Endothelial cell of umbilical vein (primary cell): ENCODE results near the gene TPST1. TPM values are rescaled to one million over a fixed set of nuclear protein-coding genes. Genes with fewer than 3 reads are reported as not detected.

ENCODE experiments used
- BruUV-seq: library from RNA; stranded (reverse); fragments of 400-500 nt; replicated peaks from 2 replicates; lab custom pipeline; 2021; lab: Mats Ljungman, UMichigan
- CTCF ChIA-PET: fragments of 300-600, 350-600 bp; sonication (Branson Sonifier 250); formaldehyde crosslinking; loops from one replicate; lab custom pipeline; 2021; ENCODE audit warnings: antibody characterized with exemption, inconsistent platforms; lab: Charles Lee
- POLR2A ChIA-PET: fragments of 300-600, 350-600 bp; sonication (Branson Sonifier 250); formaldehyde crosslinking; loops from one replicate; lab custom pipeline; 2021; ENCODE audit warnings: antibody characterized with exemption, inconsistent platforms; lab: Charles Lee
- DNase-seq: peaks from one replicate; pipeline ENCODE4 v3.0.0-alpha.2; 2011; ENCODE audit warnings: low read depth, low spot score
- FAIRE-seq: peaks from 2 replicates; lab custom pipeline; 2011; peaks lifted over from hg19 to GRCh38; lab: Jason Lieb, UNC
- H2AFZ ChIP-seq: 2 replicates; pipeline ENCODE4 v1.6.0; 2012; ENCODE audit warnings: low read depth, low read length, control low read depth, inconsistent platforms
- H3K27ac ChIP-seq: 2 replicates; pipeline ENCODE4 v1.5.1; 2011; ENCODE audit warnings: low read depth, mild to moderate bottlenecking, control low read depth, low read length, moderate library complexity; ENCODE audit not compliant: insufficient read depth
- H3K27me3 ChIP-seq, 2 experiments: 2 replicates each; pipeline versions ENCODE4 v1.6.0 to v1.6.1; 2011; ENCODE audit warnings: low read length in 2 of 2, mixed read lengths in 1 of 2; ENCODE audit not compliant: control insufficient read depth in 2 of 2, insufficient read depth in 2 of 2
- H3K36me3 ChIP-seq, 2 experiments: 2 replicates in 1 of 2; 3 replicates in 1 of 2; pipeline ENCODE4 v1.5.1; 2011; ENCODE audit warnings: low read length in 2 of 2, mild to moderate bottlenecking in 1 of 2, moderate library complexity in 1 of 2; ENCODE audit not compliant: control insufficient read depth in 2 of 2, insufficient read depth in 2 of 2; ENCODE audit errors: extremely low read depth in 1 of 2
- H3K4me1 ChIP-seq: 3 replicates; pipeline ENCODE4 v1.5.1; 2011; ENCODE audit warnings: mild to moderate bottlenecking, low read length; ENCODE audit not compliant: control insufficient read depth, insufficient read depth; ENCODE audit errors: extremely low read depth
- H3K4me2 ChIP-seq: 2 replicates; pipeline ENCODE4 v1.6.1; 2011; ENCODE audit warnings: low read length, control low read depth, mixed read lengths; ENCODE audit not compliant: insufficient read depth
- H3K4me3 ChIP-seq, 3 experiments: fragments of 200-600 bp in 1 of 3; sonication (generic), shearing (Covaris generic) in 1 of 3; replicated peaks in 1 of 3; 2 replicates each; pipeline ENCODE4 v1.5.1; 2011 to 2016; ENCODE audit warnings: control low read depth in 3 of 3, low read length in 3 of 3, mild to moderate bottlenecking in 2 of 3, inconsistent platforms in 1 of 3, low read depth in 1 of 3, moderate library complexity in 1 of 3; ENCODE audit not compliant: insufficient read depth in 1 of 3
- H3K79me2 ChIP-seq: 2 replicates; pipeline ENCODE4 v1.6.0; 2012; ENCODE audit warnings: low read length, inconsistent platforms; ENCODE audit not compliant: control insufficient read depth, insufficient read depth
- H3K9ac ChIP-seq: replicated peaks from 2 replicates; pipeline ENCODE3; 2011; ENCODE audit warnings: low read length, control low read depth; ENCODE audit not compliant: insufficient read depth; ENCODE audit errors: extremely low read depth
- H3K9me1 ChIP-seq: replicated peaks from 3 replicates; pipeline ENCODE4 v1.6.0; 2011; ENCODE audit warnings: mild to moderate bottlenecking, low read length; ENCODE audit not compliant: control insufficient read depth, insufficient read depth; ENCODE audit errors: extremely low read depth
- H3K9me3 ChIP-seq: replicated peaks from 2 replicates; pipeline ENCODE4 v1.5.1; 2012; ENCODE audit warnings: low read length, inconsistent platforms; ENCODE audit not compliant: control insufficient read depth, insufficient read depth
- H4K20me1 ChIP-seq: replicated peaks from 2 replicates; pipeline ENCODE3; 2011; ENCODE audit warnings: mild to moderate bottlenecking, low read length; ENCODE audit not compliant: control insufficient read depth, insufficient read depth; ENCODE audit errors: extremely low read depth
- EZH2 ChIP-seq: IDR thresholded peaks from 2 replicates; pipeline ENCODE4 v1.6.1; 2012; ENCODE audit warnings: borderline replicate concordance, low read depth, mild to moderate bottlenecking, moderate library complexity, low read length, inconsistent platforms; ENCODE audit not compliant: severe bottlenecking
- FOS ChIP-seq: IDR thresholded peaks from 2 replicates; pipeline ENCODE4 v1.6.1; 2011; ENCODE audit warnings: mild to moderate bottlenecking, low read length, moderate library complexity, borderline replicate concordance; ENCODE audit not compliant: insufficient read depth
- GATA2 ChIP-seq: IDR thresholded peaks from 2 replicates; pipeline ENCODE4 v1.7.0; 2011; ENCODE audit warnings: low read depth, mild to moderate bottlenecking, moderate library complexity, mixed read lengths, low read length; ENCODE audit not compliant: insufficient read length, insufficient read depth
- JUN ChIP-seq: IDR thresholded peaks from 2 replicates; pipeline ENCODE4 v1.6.1; 2011; ENCODE audit warnings: borderline replicate concordance, low read depth; ENCODE audit not compliant: insufficient read length, insufficient read depth
- MYC ChIP-seq: IDR thresholded peaks from one replicate; pipeline ENCODE4 v1.6.1; 2011; ENCODE audit warnings: mild to moderate bottlenecking, low read depth, low read length
- POLR2A ChIP-seq: IDR thresholded peaks from 2 replicates; pipeline ENCODE4 v1.6.1; 2012; ENCODE audit warnings: low read depth, mild to moderate bottlenecking, control low read depth, low read length
- POLR2AphosphoS5 ChIP-seq: IDR thresholded peaks from 2 replicates; pipeline ENCODE4 v1.6.1; 2012; ENCODE audit warnings: low read depth, mild to moderate bottlenecking, control low read depth, low read length, moderate library complexity; ENCODE audit not compliant: insufficient read depth
- dilution Hi-C: fragments of 300-500 bp; cut with MboI; formaldehyde crosslinking; loops from one replicate; pipeline ENCODE4 v1.15.0; 2019; ENCODE audit warnings: low sequenced_read_pairs; ENCODE audit not compliant: extremely low pct_ligation_motif_present
- intact Hi-C: fragments of 100-400 bp; cut with micrococcal nuclease; formaldehyde crosslinking; loops from one replicate; pipeline ENCODE4 v1.10.0; 2022
- polyA plus RNA-seq, 4 experiments: library from polyadenylated mRNA; depleted of rRNA in 3 of 4; stranded (reverse) in 3 of 4; unstranded in 1 of 4; fragments of >200 nt; gene quantifications; 2 replicates each; pipeline versions ENCODE4 v1.2.1 to v1.2.3, GENCODE V29; 2011 to 2012; ENCODE audit warnings: missing spikeins in 1 of 4
- total RNA-seq: library from RNA; stranded (reverse); gene quantifications from 2 replicates; pipeline ENCODE4 v1.2.3, GENCODE V29; 2021
- TF ChIP-seq, protein P1 (sequence below), 2 donors: IDR thresholded peaks; 1 replicate in 1 of 2; 2 replicates in 1 of 2; pipeline ENCODE4 v1.5.1; 2011; ENCODE audit warnings: low read length in 2 of 2, mild to moderate bottlenecking in 2 of 2, moderate library complexity in 2 of 2, control low read depth in 1 of 2, inconsistent platforms in 1 of 2, low read depth in 1 of 2; ENCODE audit not compliant: insufficient read depth in 1 of 2; ENCODE audit errors: extremely low read depth in 1 of 2
- TF ChIP-seq, protein P2 (sequence below): IDR thresholded peaks from 2 replicates; pipeline ENCODE4 v1.6.1; 2011; ENCODE audit not compliant: insufficient read depth, insufficient read length

TPST1 gene
- total and polyA plus RNA-seq, 2 donors (not counting 3 experiments of a cell fraction or from before 2014, with no cell fraction given), result 18.7 to 21.0 TPM

DNA sequence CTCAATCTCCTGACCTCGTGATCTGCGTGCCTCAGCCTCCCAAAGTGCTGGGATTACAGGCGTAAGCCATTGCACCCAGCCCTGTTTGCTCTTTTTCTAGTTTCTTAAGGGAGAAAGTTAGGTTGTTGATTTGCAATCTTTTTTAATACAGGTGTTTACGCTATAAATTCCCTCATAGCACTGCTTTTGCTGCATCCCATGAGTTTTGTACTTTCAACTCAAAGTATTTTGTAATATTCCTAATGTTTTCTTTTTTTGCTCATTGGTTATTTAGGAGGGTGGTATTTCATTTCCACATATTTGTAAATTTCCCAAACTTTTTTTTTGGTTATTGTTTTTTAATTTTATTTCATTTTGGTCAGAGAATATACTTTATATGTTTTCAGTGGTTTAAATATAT is 11.6 kb downstream of the TPST1 start:
- Histone ChIP-seq H3K27ac (no peak overlapping the region), H3K79me2 (peaks cover 14% of the 10 kb centered on the region), H3K4me2 (no peak overlapping the region), H3K4me3 (no peak overlapping the region), H4K20me1 (no peaks in the 10 kb centered on the region), H2AFZ (no peak overlapping the region), H3K9me3 (no peaks in the 10 kb centered on the region), H3K27me3 (no peaks in the 10 kb centered on the region), H3K36me3 (no peaks in the 10 kb centered on the region), H3K4me1 (no peaks in the 10 kb centered on the region), H3K9me1 (no peaks in the 10 kb centered on the region), H3K9ac (no peak overlapping the region)
- dilution Hi-C loops (no loop called here), intact Hi-C loops (no loop called here)
- no peak for TF ChIP-seq FOS
- no peak for TF ChIP-seq POLR2A
- no peak for TF ChIP-seq EZH2
- TF ChIP-seq, protein P1, sequence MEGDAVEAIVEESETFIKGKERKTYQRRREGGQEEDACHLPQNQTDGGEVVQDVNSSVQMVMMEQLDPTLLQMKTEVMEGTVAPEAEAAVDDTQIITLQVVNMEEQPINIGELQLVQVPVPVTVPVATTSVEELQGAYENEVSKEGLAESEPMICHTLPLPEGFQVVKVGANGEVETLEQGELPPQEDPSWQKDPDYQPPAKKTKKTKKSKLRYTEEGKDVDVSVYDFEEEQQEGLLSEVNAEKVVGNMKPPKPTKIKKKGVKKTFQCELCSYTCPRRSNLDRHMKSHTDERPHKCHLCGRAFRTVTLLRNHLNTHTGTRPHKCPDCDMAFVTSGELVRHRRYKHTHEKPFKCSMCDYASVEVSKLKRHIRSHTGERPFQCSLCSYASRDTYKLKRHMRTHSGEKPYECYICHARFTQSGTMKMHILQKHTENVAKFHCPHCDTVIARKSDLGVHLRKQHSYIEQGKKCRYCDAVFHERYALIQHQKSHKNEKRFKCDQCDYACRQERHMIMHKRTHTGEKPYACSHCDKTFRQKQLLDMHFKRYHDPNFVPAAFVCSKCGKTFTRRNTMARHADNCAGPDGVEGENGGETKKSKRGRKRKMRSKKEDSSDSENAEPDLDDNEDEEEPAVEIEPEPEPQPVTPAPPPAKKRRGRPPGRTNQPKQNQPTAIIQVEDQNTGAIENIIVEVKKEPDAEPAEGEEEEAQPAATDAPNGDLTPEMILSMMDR (IDR thresholded peaks at IDR 0.05; ENCODE audit: extremely low read depth in 1 of 2, insufficient read depth in 1 of 2, low read depth in 1 of 2, low read length in 2 of 2), result no peak
- no peak for TF ChIP-seq GATA2
- no peak for TF ChIP-seq MYC
- TF ChIP-seq JUN, result no peak
- TF ChIP-seq POLR2AphosphoS5, result no peak
- TF ChIP-seq, protein P2, sequence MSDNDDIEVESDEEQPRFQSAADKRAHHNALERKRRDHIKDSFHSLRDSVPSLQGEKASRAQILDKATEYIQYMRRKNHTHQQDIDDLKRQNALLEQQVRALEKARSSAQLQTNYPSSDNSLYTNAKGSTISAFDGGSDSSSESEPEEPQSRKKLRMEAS, result no peak
- no peak for FAIRE-seq
- no peak for DNase-seq
- CTCF ChIA-PET, result no interaction called here
- POLR2A ChIA-PET, result no interaction called here
- no TSS peak for BruUV-seq
